HG03039 (cell line): ENCODE data around the gene IFNA2.
A peak's percentile ranks its signal among the peaks of the same experiment; 100 is the strongest.
"Not testable (repeated sequence)": the region's sequence is repeated elsewhere in the genome, so short reads cannot be mapped to it uniquely, and the experiment has no call there.

Source experiments
- ATAC-seq: cut with Tn5 transposase; IDR thresholded peaks from one replicate; pipeline ENCODE4 v1.9.1; 2021; ENCODE audit warnings: mild to moderate bottlenecking, moderate library complexity; ENCODE audit not compliant: unreplicated experiment

Gene IFNA2

DNA sequence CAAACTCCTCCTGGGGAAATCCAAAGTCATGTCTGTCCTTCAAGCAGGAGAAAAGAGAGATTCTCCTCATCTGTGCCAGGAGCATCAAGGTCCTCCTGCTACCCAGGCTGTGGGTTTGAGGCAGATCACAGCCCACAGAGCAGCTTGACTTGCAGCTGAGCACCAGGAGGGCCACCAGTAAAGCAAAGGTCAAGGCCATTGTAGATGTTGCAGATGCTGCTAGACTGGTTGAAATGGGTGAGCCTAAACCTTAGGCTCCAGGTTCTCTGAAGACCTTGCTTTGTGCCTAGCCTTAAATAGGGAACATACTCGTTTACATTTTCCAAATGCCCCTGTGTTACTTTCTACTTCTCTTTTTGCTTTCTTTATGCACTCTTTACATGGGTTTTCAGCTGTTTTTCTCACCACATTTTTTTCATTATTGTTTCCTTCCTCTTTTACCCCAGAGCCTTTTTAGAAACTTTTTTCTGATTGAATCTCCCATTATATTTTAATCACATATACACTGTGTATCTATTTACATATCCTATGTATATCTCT, at the start of gene IFNA2:
Gene IFNA2, minus strand, starts transcription at position 268 of the 540 bp plus-strand sequence. Its CDS starts 69 bp downstream, at position 199.
- ATAC-seq: no peak

DNA sequence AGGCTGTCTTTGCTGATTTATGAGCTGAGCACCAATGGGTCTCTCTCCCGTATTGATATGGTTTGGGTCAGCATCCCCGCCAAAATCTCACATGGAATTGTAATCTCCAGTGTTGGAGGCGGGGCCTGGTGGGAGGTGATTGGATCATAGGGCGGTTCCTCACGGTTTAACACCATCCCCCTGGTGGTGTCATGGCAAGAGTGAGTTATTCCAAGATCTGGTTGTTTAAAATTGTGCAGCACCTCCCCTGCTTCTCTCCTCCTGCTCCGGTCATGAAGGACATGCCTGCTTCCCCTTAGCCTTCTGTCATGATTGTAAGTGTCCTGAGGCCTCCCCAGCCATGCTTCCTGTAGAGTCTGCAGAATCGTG, 49.8 kb upstream of the IFNA2 start:
- not testable (repeated sequence) for ATAC-seq

DNA sequence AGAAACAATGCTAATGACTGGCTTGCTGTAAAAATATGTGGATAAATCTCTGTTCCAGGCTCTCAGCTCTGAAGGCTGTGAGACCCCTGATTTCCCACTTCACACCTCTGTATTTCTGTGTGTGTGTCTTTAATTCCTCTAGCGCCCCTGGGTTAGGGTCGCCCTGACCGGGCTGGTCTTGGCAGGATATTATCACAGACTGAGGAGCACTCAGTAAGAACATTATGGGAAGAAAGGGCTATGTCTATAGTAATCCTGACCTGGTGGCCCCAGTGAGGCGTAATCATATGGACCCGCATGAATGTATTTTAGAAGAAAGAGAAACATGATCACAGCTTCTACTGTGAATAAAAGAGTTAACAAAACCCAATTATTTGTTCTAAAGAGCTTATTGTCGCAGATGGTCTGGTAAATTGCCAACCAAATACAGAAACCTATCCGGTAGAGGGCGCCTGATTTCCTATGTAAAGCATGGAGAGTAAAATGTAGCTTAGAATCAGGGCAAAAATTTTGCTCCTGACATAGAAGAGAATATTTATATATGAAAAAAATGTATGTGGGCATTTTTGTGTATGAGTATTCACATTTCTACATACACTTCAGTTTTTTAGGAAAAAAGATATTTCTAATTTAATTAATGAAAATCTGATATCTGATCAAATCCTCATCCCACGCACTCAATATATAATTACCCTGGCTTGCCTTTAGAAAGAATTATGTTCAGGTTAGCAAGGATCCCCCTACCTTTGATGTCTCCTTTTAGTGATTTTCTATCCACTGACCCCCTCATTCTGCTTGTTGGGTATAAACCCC, 49.2 kb upstream of the IFNA2 start:
- no peak for ATAC-seq

GRCh38 chr9:21432672-21433425, 47.7 kb upstream of the IFNA2 start:
- peak; percentile 44 for ATAC-seq

- no peak for ATAC-seq
Observed at GRCh38 chr9:21429191-21429590, 44.0 kb upstream of the IFNA2 start.

- no peak for ATAC-seq
Observed at GRCh38 chr9:21428235-21428634, 43.0 kb upstream of the IFNA2 start.

GRCh38 chr9:21415493-21416267, 30.5 kb upstream of the IFNA2 start:
- no peak for ATAC-seq

DNA sequence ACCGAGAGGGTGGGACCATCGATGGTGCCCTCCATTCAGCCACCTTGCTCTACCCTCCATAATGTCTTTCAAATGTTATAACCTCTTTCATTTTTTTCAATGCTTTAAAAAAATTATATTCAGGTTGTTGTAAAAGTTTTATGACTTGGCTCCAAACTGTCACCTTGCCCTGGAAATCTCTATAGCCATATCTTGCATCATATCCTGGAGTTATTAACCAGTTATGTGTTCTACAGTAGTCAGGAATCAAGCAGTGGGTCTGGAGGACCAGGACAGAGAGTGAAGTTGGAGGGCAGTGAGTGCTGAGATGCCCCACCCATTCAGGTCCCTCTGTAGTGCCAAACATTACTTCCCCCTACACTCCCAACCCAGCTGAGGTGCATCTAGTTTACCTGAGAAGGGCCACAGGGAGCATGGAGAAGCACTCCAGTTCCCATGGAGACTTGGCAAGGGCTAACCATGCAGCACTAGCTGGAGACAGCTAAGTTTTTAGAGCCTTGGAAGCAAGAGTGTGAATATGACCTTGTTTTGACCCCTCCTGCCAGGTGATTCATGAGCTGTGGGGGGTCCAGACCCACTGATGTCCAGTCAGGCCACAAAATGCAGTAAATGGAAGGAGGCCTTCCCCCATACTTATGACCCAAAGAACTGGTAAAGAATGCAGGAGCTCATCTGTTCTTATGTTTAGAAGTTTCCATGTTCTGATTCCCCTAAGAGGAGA, 29.2 kb upstream of the IFNA2 start:
- no peak for ATAC-seq

DNA sequence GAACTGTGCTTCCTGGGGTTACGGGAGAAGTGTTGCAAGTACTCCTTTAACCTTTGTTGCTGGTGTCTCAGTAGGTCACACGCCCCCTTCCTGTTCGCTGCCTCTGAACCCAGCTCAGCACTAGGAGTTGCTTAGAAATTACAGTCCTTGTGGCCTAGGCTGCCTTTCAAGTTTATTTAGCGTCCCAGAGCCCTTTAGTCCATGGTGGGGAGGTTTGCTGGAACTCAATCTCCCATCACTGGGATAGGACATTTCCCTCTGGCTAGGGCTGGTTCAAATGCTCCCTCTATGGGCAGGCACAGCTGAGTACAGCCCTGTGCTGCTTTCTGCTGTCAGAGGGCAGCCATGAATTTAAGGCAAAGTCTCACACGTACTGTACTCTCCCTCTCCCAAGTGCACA, 28.4 kb upstream of the IFNA2 start:
- ATAC-seq: no peak

GRCh38 chr9:21413151-21413550, 28.0 kb upstream of the IFNA2 start:
- no peak for ATAC-seq

DNA sequence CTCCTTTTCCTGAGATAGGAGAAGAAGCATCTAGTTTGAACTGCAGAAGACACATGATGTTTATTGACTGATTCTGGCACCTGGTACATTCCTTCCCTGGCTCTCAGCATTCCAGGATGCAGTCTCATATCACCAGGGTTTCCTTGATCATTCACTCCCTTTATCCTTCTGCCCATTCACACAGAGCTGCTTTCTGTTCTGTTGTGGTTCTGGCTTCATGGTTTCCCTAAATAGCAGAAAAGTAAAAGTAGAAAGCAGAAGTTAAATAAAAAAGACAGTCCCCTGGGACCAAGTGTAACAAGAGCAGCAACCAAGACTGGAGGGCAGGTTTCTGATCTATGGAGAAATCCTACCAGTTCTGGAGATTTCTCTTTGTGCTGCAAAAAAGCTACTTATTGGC, 26.9 kb upstream of the IFNA2 start:
- ATAC-seq: no peak

- no peak for ATAC-seq
Observed at GRCh38 chr9:21408817-21409216, 23.6 kb upstream of the IFNA2 start, which contains the start of gene IFNA8. TSS of gene IFNA8 (plus strand) at chr9:21409117. CDS start at chr9:21409177, 60 bp downstream.

DNA sequence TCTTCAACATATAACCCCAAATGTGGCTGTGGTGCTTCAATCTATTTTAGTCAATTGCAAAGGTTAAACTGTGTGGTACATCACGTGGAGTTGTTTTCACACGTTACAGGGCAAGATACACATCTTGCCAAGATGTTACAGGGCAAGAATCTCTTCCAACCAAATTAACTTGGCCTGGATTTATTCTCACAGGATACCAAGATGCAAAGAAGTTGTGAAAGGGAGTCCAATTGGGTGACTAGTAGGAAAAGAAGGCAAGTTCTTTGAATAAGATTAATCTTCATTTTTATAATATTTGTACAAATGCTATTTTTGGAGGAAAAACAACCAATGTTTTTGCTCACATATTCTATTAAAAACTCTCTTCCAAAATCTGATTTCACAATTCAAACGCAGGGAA, 18.9 kb upstream of the IFNA2 start:
- ATAC-seq: no peak

DNA sequence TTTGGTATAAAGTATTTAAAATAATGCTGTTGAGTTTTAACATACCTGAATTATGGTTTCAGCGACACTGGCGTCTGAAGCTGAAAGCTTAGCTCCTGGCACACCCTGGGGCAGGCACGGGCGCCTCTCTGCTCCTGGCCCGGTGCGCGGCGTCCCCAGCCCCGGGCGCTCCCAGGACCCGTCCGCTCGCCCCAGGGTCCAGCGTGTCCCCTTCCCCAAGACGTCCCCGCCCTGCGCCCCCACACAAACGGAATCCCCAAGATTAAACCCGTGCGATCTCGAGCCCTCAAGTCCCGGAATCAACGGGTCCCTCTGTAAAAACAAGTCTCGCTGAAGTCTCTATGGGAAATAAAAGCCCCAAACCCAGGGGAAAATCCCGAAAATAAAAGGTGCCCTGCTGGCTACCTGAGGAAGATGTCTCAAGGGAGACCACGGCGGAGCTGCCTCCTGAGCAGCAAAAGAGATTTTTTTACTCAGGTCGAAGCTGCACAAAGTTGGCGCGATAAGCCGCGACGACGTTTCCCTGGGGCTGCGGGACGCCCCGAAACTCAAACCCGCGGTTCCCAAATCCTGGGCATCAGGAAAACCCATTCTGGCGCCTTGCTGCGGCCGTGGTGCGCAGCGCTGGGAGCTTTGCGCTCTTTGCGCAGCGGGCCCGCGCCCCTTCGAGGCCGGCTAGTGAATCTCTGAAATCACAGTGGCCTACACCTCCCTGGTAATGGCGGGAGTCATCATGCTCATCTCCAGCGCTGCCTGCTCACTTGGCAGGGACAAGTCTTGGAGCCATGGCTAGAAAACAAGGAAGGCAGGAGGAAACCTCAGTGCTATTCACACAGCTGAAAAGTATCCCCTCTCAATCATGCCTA, 17.4 kb upstream of the IFNA2 start:
- ATAC-seq: no peak

- no peak for ATAC-seq
Observed at GRCh38 chr9:21399956-21400355, 14.8 kb upstream of the IFNA2 start.

DNA sequence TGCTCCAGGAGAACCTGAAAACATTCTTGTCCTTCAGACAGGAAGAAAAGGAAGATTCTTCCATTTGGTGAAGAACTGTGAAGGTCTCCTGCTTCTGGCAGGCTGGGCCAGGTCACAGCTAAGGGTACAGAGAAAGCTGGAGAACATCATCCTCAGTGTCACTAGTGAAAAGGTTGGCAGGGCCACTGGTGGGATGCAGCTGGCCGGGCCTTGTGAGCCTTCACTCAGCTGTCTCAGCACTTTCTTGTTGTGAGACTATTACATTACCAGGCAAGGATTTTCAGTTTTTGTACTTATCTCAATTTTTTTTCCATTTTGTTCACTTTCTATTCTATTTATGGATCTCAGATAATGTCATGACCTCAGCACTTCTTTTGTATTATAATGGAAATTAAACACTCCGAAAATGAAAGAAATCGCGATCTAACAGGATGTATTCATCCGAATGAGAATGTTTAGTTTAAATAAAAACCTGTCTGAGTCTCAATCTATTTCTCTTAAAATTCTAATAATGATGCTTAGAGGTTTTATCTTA, 13.8 kb upstream of the IFNA2 start:
- no peak for ATAC-seq

- peak; percentile 76 for ATAC-seq
Observed at GRCh38 chr9:21395778-21396717, 10.8 kb upstream of the IFNA2 start.

- ATAC-seq: peak; percentile 87
Observed at GRCh38 chr9:21392270-21392669, 7.1 kb upstream of the IFNA2 start.
